Left renal pelvis (tissue), 4 donors: ENCODE measurements around the gene DNAJC12. TPM values are rescaled to one million over a fixed set of nuclear protein-coding genes. Genes with fewer than 3 reads are reported as not detected.
"Not testable (repeated sequence)": the region's sequence is repeated elsewhere in the genome, so short reads cannot be mapped to it uniquely, and the experiment has no call there.

Experiments
- DNase-seq, 4 donors: peaks; one replicate each; pipeline ENCODE4 v3.0.0-alpha.2; 2013; ENCODE audit warnings: low read depth in 4 of 4, low spot score in 3 of 4
- polyA plus RNA-seq, 4 donors: library from polyadenylated mRNA; unstranded; fragments of 120-200 nt; gene quantifications; one replicate each; pipeline ENCODE4 v1.2.1, GENCODE V29; 2013; ENCODE audit not compliant: insufficient read length in 4 of 4

Gene DNAJC12
- polyA plus RNA-seq, 4 donors: 11.1 to 15.7 (median 12.9) TPM

GRCh38 chr10:67841737-67842136 is 3.7 kb upstream of the DNAJC12 start:
- DNase-seq: no peak

DNA sequence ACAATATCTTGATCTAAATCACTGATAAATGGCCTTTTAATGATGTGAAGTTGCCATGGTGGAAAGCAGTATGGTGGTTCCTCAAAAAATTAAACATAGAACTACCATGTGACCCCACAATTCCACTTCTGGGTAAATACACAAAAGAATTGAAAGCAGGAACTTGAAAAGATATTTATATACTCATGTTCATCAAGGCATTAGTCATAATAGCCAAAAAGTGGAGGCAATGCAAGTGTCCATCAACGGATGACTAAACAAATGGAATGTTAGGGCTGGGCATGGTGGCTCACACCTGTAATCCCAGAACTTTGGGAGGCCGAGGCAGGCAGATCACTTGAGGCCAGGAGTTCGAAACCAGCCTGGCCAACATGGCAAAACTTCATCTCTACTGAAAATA is 2.0 kb upstream of the DNAJC12 start:
- no peak for DNase-seq

DNA sequence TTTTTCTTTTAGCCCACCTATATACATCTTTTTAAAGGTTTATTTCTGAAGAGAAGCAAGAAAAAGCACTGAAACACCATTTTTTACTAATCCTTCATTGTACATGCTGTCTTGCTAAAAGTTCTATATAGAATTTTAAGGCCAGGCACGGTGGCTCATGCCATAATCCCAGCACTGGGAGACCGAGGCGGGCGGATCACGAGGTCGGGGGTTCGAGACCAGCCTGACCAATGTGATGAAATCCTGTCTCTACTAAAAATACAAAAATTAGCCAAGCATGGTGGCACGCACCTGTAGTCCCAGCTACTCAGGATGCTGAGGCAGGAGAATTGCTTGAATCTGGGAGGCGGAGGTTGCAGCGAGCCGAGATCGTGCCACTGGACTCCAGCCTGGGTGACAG is 1.5 kb upstream of the DNAJC12 start:
- DNase-seq: not testable (repeated sequence)

DNA sequence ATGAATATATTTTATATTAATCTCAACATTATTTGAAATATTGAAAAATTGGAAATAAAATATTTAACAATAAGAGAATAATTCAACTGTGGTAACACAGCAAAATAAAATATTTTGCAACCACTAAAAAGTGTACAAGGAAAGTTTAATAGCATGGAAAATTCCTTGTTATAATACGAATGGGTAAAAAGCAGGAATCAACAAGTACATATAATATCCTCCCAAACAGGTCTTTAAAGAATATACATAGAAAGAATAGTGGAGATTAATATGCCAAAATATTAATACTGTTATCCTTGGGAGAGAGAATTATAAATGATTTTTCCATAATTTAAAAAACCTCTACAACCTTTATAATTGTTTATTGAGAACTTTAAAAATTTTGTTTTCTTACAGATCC is 1.0 kb downstream of the DNAJC12 start:
- no peak for DNase-seq

- DNase-seq: no peak
Measured at GRCh38 chr10:67836488-67836887, 1.5 kb downstream of the DNAJC12 start.

- DNase-seq: not testable (repeated sequence)
Measured at GRCh38 chr10:67835541-67836394, 2.2 kb downstream of the DNAJC12 start.

DNA sequence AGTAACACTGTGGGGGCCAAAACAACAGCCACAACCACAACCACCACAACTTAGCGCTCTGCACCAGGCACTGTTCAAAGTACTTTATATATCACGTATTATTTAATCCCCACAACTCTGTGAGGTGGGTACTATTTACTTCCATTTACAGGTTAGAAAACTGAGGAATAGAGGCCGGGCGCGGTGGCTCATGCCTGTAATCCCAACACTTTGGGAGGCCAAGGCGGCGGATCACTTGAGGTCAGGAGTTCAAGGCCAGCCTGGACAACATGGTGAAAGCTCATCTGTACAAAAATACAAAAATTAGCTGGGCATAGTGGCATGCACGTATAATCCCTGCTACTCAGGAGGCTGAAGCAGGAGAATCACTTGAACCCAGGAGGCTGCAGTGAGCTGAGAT is 3.6 kb downstream of the DNAJC12 start:
- DNase-seq: no peak

- DNase-seq: no peak
Measured at GRCh38 chr10:67827811-67828210, 10.2 kb downstream of the DNAJC12 start.

- DNase-seq: no peak
Measured at GRCh38 chr10:67819768-67820204, 18.2 kb downstream of the DNAJC12 start.

GRCh38 chr10:67818323-67818722 is 19.7 kb downstream of the DNAJC12 start:
- DNase-seq: no peak

DNA sequence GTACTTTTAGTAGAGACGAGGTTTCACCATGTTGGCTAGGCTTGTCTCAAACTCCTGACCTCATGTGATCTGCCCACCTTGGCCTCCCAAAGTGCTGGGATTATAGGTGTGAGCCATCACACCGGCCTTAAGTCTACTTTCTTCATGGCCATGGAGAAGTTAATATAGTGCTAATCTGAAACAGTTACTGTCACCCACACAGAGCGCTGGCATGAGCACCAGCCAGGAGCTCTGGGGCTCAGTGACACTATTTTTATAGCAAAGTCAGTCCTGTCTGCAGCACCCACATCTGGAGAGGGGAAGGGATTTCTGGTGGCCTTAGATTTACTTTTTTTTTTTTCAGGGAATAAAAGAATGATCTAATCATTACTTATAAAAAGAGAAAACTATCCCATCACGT is 21.3 kb downstream of the DNAJC12 start:
- no peak for DNase-seq

DNA sequence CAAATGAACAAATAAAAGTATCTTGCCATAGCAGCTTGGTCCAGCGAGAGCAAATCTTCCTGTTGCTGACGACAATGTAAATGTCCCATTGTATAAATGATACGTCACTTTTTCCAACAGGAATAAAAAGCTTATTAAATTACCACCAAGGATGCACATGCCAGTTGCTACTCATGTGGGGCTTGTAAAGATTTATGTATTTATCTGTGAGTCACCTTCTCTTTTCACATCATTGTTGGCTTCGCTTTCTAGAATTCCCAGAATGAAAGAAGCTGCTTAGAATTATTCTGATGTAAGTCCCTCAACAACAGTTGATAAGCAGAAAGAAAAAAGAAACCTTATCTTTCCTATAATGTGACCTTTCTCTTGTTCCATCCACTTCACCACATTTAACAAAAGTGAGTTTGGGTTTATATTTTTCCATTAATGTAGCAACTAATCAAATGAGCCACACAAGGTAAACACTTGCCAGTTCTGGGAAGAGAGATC is 22.4 kb downstream of the DNAJC12 start:
- DNase-seq: no peak

GRCh38 chr10:67812007-67812406 is 26.0 kb downstream of the DNAJC12 start:
- no peak for DNase-seq

DNA sequence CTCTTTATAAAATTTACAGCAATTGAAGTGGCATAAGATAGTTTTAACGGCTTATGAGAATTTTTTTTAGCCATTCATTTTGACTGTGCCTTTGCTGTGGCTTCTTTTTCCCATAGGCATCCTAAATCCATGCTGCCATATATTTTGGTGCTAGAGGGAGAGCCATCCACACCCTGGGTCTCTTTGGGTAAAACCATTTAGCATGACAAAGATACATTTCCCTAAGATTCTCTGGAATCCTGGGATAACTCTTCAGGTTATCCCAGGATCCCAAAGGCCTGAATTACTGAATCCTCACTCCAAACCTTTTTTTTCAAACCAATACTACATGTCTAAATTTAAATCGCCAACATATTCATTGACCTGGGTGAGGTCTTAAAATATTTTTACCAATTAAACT is 28.9 kb downstream of the DNAJC12 start:
- no peak for DNase-seq

DNA sequence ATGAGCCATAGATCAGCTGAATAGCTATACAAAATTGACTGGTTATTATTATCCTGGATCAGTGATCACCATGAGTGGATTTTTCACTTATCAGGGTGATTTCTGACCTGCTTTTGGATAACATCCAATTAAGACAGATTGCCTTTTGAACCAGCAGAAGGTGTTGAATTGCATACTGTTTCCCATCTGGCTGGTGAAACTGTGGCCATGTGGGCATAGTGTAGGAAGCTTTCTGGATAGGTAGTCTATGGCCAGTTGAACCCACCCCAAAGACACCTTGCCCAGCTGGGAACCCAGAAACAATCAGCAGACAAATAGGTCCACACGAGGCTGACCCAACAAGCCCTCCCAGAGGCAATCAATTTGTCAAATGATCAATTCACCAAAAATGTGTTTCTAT is 29.3 kb downstream of the DNAJC12 start:
- DNase-seq: no peak

GRCh38 chr10:67807855-67808456 is 30.0 kb downstream of the DNAJC12 start:
- DNase-seq: no peak

- DNase-seq: no peak
Measured at GRCh38 chr10:67804395-67804678, 33.7 kb downstream of the DNAJC12 start.

DNA sequence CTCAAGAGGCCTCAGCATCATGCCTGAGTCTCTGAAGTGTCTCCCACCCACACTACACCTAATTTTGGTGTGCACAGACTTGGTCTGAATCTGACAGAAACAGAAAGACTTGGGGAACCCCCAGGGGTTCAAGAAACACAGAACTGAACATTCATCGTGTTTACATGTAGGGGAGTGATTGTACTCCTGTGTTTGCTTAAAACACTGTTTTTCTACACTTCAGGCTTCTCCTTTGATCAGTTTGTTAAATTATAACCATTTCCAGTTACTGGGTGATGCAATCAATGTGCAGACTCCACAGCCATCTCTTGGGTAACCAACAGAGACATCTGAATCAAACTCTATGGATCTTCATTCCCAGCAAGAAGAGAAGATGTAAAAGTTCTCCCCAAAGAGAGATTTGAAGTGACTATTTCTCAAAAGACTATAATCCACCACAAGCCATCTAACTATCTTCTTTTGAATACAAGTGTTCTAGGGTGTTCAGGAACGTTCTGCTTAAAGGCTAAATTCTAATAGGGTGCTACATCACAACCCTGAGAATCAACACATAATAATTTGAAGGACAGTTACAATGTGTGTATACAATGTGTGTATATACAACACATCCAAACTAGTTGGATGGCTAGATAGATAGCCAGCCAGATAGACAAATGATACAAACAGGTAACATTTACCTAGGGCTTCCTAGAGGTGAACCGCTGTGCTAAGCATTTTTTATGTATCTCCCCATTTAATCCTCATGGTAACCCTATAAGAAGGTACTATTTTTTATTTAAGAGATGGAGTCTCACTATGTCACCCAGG is 34.2 kb downstream of the DNAJC12 start:
- DNase-seq: no peak

GRCh38 chr10:67802767-67803538 is 35.0 kb downstream of the DNAJC12 start:
- DNase-seq: no peak

DNA sequence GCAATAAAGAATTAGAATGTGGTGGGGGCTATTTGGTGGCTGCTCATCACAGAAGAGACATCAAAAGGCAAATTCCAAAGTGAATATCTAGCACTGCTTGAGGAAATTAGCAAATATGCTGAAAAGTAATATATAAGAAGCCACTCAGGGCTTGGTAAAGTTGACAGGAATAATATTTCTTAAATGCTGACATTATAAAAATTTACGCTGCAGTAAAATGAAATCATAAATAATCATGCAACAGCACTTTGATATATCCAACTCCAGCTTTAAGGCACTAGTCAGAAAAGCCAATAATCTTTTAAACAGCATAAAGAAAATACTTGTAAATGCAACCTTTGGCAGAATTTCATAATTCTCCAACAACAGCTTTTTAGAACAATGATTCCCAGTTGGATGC is 36.9 kb downstream of the DNAJC12 start:
- no peak for DNase-seq
